ENCODE measurements around the gene SMAD2.

The SMAD2 gene

DNA sequence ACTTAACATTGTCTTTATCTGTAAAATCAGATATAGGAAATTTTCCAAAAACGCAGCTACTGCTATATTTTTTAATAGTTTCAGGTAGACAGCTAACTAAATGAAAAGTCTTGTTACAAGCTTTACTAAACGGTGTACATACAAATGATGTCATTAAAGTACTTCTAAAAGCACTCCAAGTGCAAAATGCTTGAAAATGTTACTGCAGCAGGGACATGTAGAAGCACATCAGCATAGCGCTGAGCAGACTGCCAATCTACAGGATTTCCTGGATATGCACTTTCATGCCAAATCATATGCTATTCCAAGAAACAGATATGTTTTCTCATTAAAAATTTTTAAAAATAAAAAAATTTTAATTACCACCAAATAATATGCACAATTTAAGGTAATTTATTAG, 61.7 kb downstream of the SMAD2 start:
- Histone ChIP-seq H3K36me3 (ENCODE audit: control insufficient read depth, low read depth, low read length) (peaks cover 47% of the 10 kb centered on the region), H3K4me1 (ENCODE audit: control insufficient read depth, low read depth, low read length) (peaks cover 2% of the 10 kb centered on the region), H3K27ac (ENCODE audit: low read length) (no peak overlapping the region), H3K9me3 (ENCODE audit: control insufficient read depth, low read depth, low read length) (no peaks in the 10 kb centered on the region), H3K4me3 (ENCODE audit: low read length) (no peak overlapping the region), H3K27me3 (ENCODE audit: control insufficient read depth, insufficient read depth, low read length) (no peaks in the 10 kb centered on the region), H3K9ac (ENCODE audit: low read length) (no peak overlapping the region)

DNA sequence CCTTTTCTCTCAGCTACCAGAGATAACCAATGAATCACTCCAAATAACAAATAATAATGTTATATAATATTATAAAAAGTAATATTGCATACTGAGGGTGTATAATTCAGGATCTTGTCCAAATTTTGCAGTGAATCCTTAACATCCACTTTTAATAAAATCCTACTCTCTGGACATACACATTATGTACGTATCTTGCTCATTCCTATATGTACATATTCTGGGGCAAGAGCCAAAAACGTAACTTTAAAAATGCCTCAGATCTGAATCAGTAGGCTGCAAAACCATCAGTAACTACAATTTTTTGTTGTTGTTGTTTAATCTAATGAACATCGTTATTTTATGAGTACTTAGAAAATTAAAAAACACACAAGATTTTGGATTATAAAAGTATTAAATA, 65.3 kb downstream of the SMAD2 start:
- Histone ChIP-seq H3K4me3 (ENCODE audit: low read length) (no peak overlapping the region), H3K27ac (ENCODE audit: low read length) (no peak overlapping the region), H3K36me3 (ENCODE audit: control insufficient read depth, low read depth, low read length) (peaks cover 73% of the 10 kb centered on the region), H3K9me3 (ENCODE audit: control insufficient read depth, low read depth, low read length) (no peaks in the 10 kb centered on the region), H3K9ac (ENCODE audit: low read length) (no peak overlapping the region), H3K4me1 (ENCODE audit: control insufficient read depth, low read depth, low read length) (no peaks in the 10 kb centered on the region), H3K27me3 (ENCODE audit: control insufficient read depth, insufficient read depth, low read length) (no peaks in the 10 kb centered on the region)

DNA sequence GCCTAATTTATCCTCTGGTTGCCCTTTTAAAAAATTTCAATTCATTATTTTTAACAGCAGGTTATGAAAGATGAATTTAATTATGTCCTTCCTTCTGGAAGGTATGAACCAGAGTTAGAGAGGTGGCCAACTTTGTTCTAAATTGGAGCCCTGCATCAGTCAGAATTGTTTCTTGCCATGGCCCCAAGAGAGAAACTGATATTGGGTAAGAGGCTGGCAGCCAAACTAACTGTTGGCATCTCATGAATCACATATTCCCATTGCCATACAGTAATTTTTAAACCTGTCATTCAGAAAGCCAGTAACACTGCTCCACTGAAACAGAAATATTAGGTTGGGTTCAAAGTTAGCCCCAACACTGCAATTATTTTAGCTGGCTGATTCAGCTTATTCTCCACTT, 67.4 kb downstream of the SMAD2 start:
- Histone ChIP-seq H3K9me3 (ENCODE audit: control insufficient read depth, low read depth, low read length) (peaks cover 11% of the 10 kb centered on the region), H3K36me3 (ENCODE audit: control insufficient read depth, low read depth, low read length) (peaks cover 65% of the 10 kb centered on the region), H3K27ac (ENCODE audit: low read length) (no peak overlapping the region), H3K27me3 (ENCODE audit: control insufficient read depth, insufficient read depth, low read length) (no peaks in the 10 kb centered on the region), H3K4me3 (ENCODE audit: low read length) (no peak overlapping the region), H3K4me1 (ENCODE audit: control insufficient read depth, low read depth, low read length) (no peaks in the 10 kb centered on the region), H3K9ac (ENCODE audit: low read length) (no peak overlapping the region)

DNA sequence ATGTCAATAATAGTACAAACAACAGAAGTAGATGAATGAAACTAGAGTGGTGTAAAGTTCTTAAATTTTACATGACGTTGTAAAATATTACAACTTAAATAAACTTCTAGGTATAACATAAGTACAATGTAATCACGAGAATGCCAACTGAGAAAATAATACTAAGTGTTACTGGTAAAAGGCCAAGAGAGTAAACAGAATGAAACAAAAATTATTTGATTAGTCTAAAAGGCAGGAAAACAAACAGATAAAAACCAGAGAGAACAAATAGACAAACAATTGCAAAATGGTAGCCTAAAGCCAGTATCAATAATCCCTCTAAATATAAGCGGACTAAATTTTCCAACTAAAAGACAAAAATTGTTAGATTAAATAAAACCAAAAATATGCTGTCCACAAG, 71.9 kb downstream of the SMAD2 start:
- peaks cover 43% of the 10 kb centered on the region for H3K36me3 ChIP-seq (ENCODE audit: control insufficient read depth, low read depth, low read length)
- no peak overlapping the region for H3K27ac ChIP-seq (ENCODE audit: low read length)
- no peaks in the 10 kb centered on the region for H3K27me3 ChIP-seq (ENCODE audit: control insufficient read depth, insufficient read depth, low read length)

DNA sequence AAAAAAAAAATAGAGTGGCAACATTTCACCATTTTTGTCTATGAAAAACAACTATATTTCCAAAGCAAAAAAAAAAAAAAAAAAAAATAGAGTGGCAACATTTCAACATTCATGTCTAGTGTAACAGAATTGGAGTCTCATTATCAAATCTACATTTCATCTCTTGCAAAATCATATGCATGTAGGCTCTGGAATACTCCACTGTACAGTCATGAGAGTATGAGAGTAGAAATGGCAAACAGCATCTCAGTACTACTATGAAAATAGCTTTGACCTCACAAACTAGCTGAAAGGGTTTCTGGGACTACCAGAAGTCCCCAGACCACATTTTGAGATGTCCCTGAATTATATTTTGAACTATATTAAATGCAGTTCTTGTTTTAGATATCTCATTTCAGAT, 82.8 kb downstream of the SMAD2 start:
- Histone ChIP-seq H3K27me3 (ENCODE audit: control insufficient read depth, insufficient read depth, low read length) (no peaks in the 10 kb centered on the region), H3K27ac (ENCODE audit: low read length) (no peak overlapping the region), H3K9ac (ENCODE audit: low read length) (no peak overlapping the region), H3K36me3 (ENCODE audit: control insufficient read depth, low read depth, low read length) (peaks cover 53% of the 10 kb centered on the region), H3K4me1 (ENCODE audit: control insufficient read depth, low read depth, low read length) (no peaks in the 10 kb centered on the region), H3K9me3 (ENCODE audit: control insufficient read depth, low read depth, low read length) (no peaks in the 10 kb centered on the region), H3K4me3 (ENCODE audit: low read length) (no peak overlapping the region)

More for the DNA sequence above, 71.9 kb downstream of the SMAD2 start:
- H3K4me3 ChIP-seq (ENCODE audit: low read length) = no peak overlapping the region
- peaks cover 11% of the 10 kb centered on the region for H3K9me3 ChIP-seq (ENCODE audit: control insufficient read depth, low read depth, low read length)
- H3K9ac ChIP-seq (ENCODE audit: low read length) = no peak overlapping the region
- H3K4me1 ChIP-seq (ENCODE audit: control insufficient read depth, low read depth, low read length) = no peaks in the 10 kb centered on the region

DNA sequence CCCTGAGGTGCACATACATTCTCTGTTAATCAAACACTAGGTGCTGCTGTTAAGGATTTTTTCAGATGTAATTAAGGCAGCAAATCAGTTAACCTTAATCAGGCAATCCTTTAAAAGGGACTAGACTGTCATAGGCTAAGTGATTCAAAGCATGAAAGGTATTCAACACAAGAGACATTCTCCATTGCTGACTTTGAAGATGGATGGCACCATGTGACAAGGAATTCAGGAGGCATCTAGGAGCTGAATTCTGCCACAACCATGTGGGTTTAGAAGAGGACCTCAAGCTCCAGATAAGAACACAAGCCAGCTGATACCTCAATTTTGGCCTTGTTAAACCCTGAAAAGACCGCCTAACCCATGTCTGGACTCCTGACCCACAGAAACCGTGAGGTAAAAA, 84.0 kb downstream of the SMAD2 start:
- peaks cover 60% of the 10 kb centered on the region for H3K36me3 ChIP-seq (ENCODE audit: control insufficient read depth, low read depth, low read length)

DNA sequence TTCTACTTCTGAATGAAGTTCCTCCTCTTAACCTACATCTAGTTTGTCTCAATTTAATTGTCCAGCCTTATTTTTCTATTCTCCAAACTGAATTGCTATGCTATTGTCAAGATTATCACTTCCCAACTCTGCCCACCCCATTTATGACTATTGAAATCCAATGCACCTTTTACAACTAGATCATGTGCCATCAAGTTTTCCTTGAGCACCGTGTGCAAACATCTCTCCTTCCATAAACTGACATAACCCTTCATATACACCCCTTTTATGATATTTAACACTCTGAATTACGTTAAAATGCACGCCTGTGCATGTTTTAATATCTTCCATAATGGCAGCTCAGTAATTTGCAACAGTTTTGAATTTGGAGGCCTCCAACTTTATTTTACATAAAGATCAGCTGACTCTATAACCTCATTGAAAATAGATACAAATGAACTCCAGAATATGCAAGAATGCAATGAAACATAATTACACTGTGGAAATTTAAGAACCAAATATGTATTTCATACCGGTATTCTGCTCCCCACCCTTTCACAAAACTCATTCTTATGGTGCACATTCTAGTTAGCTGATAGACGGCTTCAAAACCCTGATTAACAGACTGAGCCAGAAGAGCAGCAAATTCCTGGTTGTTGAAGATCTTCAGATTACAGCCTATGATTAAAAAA, 85.5 kb downstream of the SMAD2 start:
- Histone ChIP-seq H3K9ac (ENCODE audit: low read length) (no peak overlapping the region), H3K36me3 (ENCODE audit: control insufficient read depth, low read depth, low read length) (peaks cover 71% of the 10 kb centered on the region), H3K4me3 (ENCODE audit: low read length) (no peak overlapping the region), H3K27me3 (ENCODE audit: control insufficient read depth, insufficient read depth, low read length) (no peaks in the 10 kb centered on the region), H3K4me1 (ENCODE audit: control insufficient read depth, low read depth, low read length) (no peaks in the 10 kb centered on the region), H3K27ac (ENCODE audit: low read length) (no peak overlapping the region), H3K9me3 (ENCODE audit: control insufficient read depth, low read depth, low read length) (no peaks in the 10 kb centered on the region)

More for the DNA sequence above, 84.0 kb downstream of the SMAD2 start:
- H3K27ac ChIP-seq (ENCODE audit: low read length) = no peak overlapping the region
- no peaks in the 10 kb centered on the region for H3K9me3 ChIP-seq (ENCODE audit: control insufficient read depth, low read depth, low read length)
- H3K4me3 ChIP-seq (ENCODE audit: low read length) = no peak overlapping the region
- no peaks in the 10 kb centered on the region for H3K27me3 ChIP-seq (ENCODE audit: control insufficient read depth, insufficient read depth, low read length)
- no peaks in the 10 kb centered on the region for H3K4me1 ChIP-seq (ENCODE audit: control insufficient read depth, low read depth, low read length)
- no peak overlapping the region for H3K9ac ChIP-seq (ENCODE audit: low read length)

DNA sequence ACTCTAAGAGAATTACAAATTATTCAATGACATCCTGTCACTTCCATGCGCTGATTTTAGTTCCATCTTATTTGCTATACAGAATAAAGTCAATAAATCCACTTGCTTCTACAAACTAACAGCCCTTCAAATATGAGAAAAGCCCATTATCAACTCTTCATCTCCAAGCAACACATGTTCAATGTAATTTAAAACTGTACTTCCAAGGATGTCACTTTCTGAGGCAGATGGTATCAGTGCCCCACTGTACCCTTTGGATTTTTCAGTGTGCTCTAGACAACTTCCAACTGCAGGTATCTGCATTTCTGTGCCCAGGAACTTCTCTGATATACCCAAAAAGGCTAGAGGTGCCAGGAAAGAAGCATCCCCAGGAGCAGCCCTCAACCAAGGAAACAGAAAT, 87.6 kb downstream of the SMAD2 start:
- H3K27ac ChIP-seq (ENCODE audit: low read length) = no peak overlapping the region
- peaks cover 81% of the 10 kb centered on the region for H3K36me3 ChIP-seq (ENCODE audit: control insufficient read depth, low read depth, low read length)
- no peaks in the 10 kb centered on the region for H3K4me1 ChIP-seq (ENCODE audit: control insufficient read depth, low read depth, low read length)

DNA sequence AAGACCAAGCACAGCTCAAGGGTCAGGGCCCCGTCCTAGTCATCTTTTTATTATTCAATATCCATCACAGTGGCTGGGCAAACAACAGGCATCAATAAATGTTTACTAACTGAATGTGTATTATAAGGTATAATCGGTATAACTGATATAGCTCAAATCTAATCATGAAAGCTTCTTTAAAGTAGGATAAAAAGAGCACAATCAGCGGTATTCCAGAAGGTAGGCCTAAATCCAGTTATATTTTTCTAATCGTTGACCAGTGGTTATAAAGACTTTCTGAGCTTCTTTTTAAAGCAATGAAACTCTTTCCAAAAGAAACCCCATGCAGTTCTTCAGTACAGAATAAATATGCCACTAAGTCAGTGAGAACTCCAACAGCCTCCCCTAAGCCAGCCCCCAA, 92.1 kb downstream of the SMAD2 start:
- H3K36me3 ChIP-seq (ENCODE audit: control insufficient read depth, low read depth, low read length) = peaks cover 53% of the 10 kb centered on the region
- no peak overlapping the region for H3K27ac ChIP-seq (ENCODE audit: low read length)
- H3K4me1 ChIP-seq (ENCODE audit: control insufficient read depth, low read depth, low read length) = no peaks in the 10 kb centered on the region
- H3K9ac ChIP-seq (ENCODE audit: low read length) = no peak overlapping the region
- H3K4me3 ChIP-seq (ENCODE audit: low read length) = no peak overlapping the region
- H3K27me3 ChIP-seq (ENCODE audit: control insufficient read depth, insufficient read depth, low read length) = no peaks in the 10 kb centered on the region
- no peaks in the 10 kb centered on the region for H3K9me3 ChIP-seq (ENCODE audit: control insufficient read depth, low read depth, low read length)

More for the DNA sequence above, 87.6 kb downstream of the SMAD2 start:
- H3K27me3 ChIP-seq (ENCODE audit: control insufficient read depth, insufficient read depth, low read length) = no peaks in the 10 kb centered on the region
- H3K9me3 ChIP-seq (ENCODE audit: control insufficient read depth, low read depth, low read length) = no peaks in the 10 kb centered on the region
- no peak overlapping the region for H3K9ac ChIP-seq (ENCODE audit: low read length)
- H3K4me3 ChIP-seq (ENCODE audit: low read length) = no peak overlapping the region

DNA sequence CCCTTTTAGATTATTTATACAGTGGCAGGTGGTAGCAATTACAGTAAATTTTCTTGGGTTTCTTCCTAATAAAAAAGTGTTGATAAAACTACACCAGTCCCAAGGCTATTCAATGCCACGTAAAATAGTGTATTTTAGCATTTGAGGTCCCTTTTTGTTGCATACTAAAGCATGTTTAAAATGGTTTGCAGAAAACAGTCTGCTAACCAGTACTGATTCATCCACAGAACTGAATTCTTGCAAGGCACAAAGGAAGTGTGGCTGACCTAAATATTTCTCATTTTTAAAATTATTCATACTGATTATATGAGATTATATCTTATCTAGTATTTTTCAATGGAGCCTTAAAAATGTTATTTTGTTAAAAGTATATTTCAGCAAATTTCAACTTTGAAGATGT, 98.1 kb downstream of the SMAD2 start:
- H3K36me3 ChIP-seq (ENCODE audit: control insufficient read depth, low read depth, low read length) = peaks cover 13% of the 10 kb centered on the region
- no peak overlapping the region for H3K4me3 ChIP-seq (ENCODE audit: low read length)

DNA sequence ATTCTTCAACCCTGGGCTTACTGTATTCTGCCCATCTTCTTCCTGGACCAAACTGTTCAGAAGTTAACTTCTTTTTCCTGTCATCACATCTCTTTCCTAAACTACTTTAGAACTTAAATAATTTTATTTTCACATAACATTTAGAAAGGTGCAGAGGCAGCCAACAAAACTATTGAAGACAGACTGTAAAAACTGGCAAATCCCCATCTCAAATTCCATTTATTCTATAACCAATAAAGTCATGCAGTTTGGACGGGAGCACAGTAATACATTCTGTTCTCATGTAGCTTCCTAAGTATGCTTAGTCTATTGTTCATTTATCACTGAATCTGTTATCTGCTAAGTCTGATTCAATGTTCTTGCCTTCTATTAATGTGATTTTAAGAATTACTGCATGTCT, 99.1 kb downstream of the SMAD2 start:
- Histone ChIP-seq H3K4me1 (ENCODE audit: control insufficient read depth, low read depth, low read length) (no peaks in the 10 kb centered on the region), H3K4me3 (ENCODE audit: low read length) (no peak overlapping the region), H3K27ac (ENCODE audit: low read length) (no peak overlapping the region), H3K36me3 (ENCODE audit: control insufficient read depth, low read depth, low read length) (peaks cover 13% of the 10 kb centered on the region), H3K9me3 (ENCODE audit: control insufficient read depth, low read depth, low read length) (no peaks in the 10 kb centered on the region), H3K9ac (ENCODE audit: low read length) (no peak overlapping the region), H3K27me3 (ENCODE audit: control insufficient read depth, insufficient read depth, low read length) (no peaks in the 10 kb centered on the region)

More for the DNA sequence above, 98.1 kb downstream of the SMAD2 start:
- Histone ChIP-seq H3K4me1 (ENCODE audit: control insufficient read depth, low read depth, low read length) (no peaks in the 10 kb centered on the region), H3K9me3 (ENCODE audit: control insufficient read depth, low read depth, low read length) (no peaks in the 10 kb centered on the region), H3K27ac (ENCODE audit: low read length) (no peak overlapping the region), H3K9ac (ENCODE audit: low read length) (no peak overlapping the region), H3K27me3 (ENCODE audit: control insufficient read depth, insufficient read depth, low read length) (no peaks in the 10 kb centered on the region)

DNA sequence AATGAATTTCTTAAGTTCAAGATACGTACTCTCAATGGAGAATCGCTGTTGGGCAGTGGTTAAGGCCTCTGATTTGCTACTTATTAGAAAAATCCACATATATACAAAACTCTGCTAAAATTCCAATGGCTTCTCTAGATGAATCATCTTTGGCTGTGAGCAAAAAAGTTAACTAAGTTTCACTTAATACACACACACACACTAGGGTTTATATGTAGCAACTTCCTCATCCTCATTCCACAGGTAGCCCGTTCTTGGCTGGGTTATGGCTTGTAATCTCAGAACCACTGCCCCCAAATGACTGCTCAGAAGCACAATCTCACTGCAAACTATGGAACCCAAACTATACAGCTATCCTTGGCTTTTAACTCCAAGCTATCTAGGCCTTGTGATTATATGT, 99.7 kb downstream of the SMAD2 start:
- Histone ChIP-seq H3K27ac (ENCODE audit: low read length) (no peak overlapping the region), H3K27me3 (ENCODE audit: control insufficient read depth, insufficient read depth, low read length) (no peaks in the 10 kb centered on the region), H3K9ac (ENCODE audit: low read length) (no peak overlapping the region), H3K4me1 (ENCODE audit: control insufficient read depth, low read depth, low read length) (no peaks in the 10 kb centered on the region), H3K36me3 (ENCODE audit: control insufficient read depth, low read depth, low read length) (peaks cover 11% of the 10 kb centered on the region), H3K9me3 (ENCODE audit: control insufficient read depth, low read depth, low read length) (no peaks in the 10 kb centered on the region), H3K4me3 (ENCODE audit: low read length) (no peak overlapping the region)

Measured in iPS-18a (cell line).